Peyer's patch (tissue), 4 donors: ENCODE results near the gene ASAP2. TPM values are rescaled to one million over a fixed set of nuclear protein-coding genes. Genes with fewer than 3 reads are reported as not detected.

Source experiments
- DNase-seq, 3 donors: peaks; one replicate each; pipeline ENCODE4 v3.0.0-alpha.2; 2017 to 2019
- H3K27ac ChIP-seq, 4 donors: fragments of 200-600 bp; sonication (generic); one replicate each; pipeline ENCODE4 v1.5.1; 2016 to 2019
- H3K27me3 ChIP-seq, 2 donors: fragments of 200-600 bp; sonication (generic); one replicate each; pipeline ENCODE4 v1.5.1; 2019
- H3K36me3 ChIP-seq, 3 donors: fragments of 200-600 bp; sonication (generic); one replicate each; pipeline ENCODE4 v1.5.1; 2016 to 2019
- H3K4me1 ChIP-seq, 4 donors: fragments of 200-600 bp; sonication (generic); one replicate each; pipeline ENCODE4 v1.5.1; 2016 to 2019
- H3K4me3 ChIP-seq, 4 donors: fragments of 200-600 bp; sonication (generic); 1 replicate in 3 of 4; 2 replicates in 1 of 4; pipeline ENCODE4 v1.5.1; 2016 to 2019; ENCODE audit warnings: mild to moderate bottlenecking in 1 of 4
- H3K9me3 ChIP-seq, 4 donors: fragments of 200-600 bp; sonication (generic); one replicate each; pipeline ENCODE4 v1.5.1; 2016 to 2019; ENCODE audit warnings: mild to moderate bottlenecking in 1 of 4
- CTCF ChIP-seq, 6 experiments: fragments of 450-650 bp in 4 of 6; fragments of 200-600 bp in 2 of 6; sonication (generic) in 1 of 6; IDR thresholded peaks; one replicate each; pipeline ENCODE4 v1.5.1; 2017 to 2019; ENCODE audit warnings: antibody characterized with exemption in 6 of 6, mild to moderate bottlenecking in 3 of 6, moderate library complexity in 1 of 6
- POLR2A ChIP-seq, 2 donors: fragments of 450-650 bp; IDR thresholded peaks; one replicate each; pipeline ENCODE4 v1.5.1; 2017; ENCODE audit warnings: antibody characterized with exemption in 2 of 2, mild to moderate bottlenecking in 2 of 2, moderate library complexity in 2 of 2
- total RNA-seq, 4 donors: library from RNA; depleted of rRNA; stranded (reverse); fragments of >200 nt; gene quantifications; one replicate each; pipeline ENCODE4 v1.1.0, GENCODE V29; 2016

Gene ASAP2
- total RNA-seq, 4 donors from 2014 or later = 30.6 to 59.4 (median 37.8) TPM

- DNase-seq = no peak
- TF ChIP-seq CTCF (IDR thresholded peaks at IDR 0.05) (no peak), POLR2A (IDR thresholded peaks at IDR 0.05) (no peak)
- Histone ChIP-seq H3K4me3 (no peak overlapping the region), H3K4me1 (no peaks in the 10 kb centered on the region), H3K27me3 (no peaks in the 10 kb centered on the region), H3K36me3 (peaks cover 0 to 74% (median 0%) of the 10 kb centered on the region in 3 donors), H3K27ac (peak overlapping the region in 1 of 4 donors; percentile 9), H3K9me3 (no peaks in the 10 kb centered on the region)
Observed at GRCh38 chr2:9440058-9440727, 233.6 kb downstream of the ASAP2 start.

- Histone ChIP-seq H3K9me3 (no peaks in the 10 kb centered on the region), H3K27me3 (no peaks in the 10 kb centered on the region), H3K36me3 (peaks cover 0 to 76% (median 0%) of the 10 kb centered on the region in 3 donors), H3K4me3 (no peak overlapping the region), H3K4me1 (no peaks in the 10 kb centered on the region), H3K27ac (no peak overlapping the region)
- no peak for DNase-seq
- TF ChIP-seq CTCF (IDR thresholded peaks at IDR 0.05) (no peak), POLR2A (IDR thresholded peaks at IDR 0.05) (no peak)
Observed at GRCh38 chr2:9441556-9441955, 234.9 kb downstream of the ASAP2 start.

- no peak for TF ChIP-seq POLR2A (IDR thresholded peaks at IDR 0.05)
- TF ChIP-seq CTCF (IDR thresholded peaks at IDR 0.05) = no peak
- H3K27me3 ChIP-seq = no peaks in the 10 kb centered on the region
- no peak for DNase-seq
- H3K36me3 ChIP-seq = peaks cover 0 to 71% (median 0%) of the 10 kb centered on the region in 3 donors
- H3K27ac ChIP-seq = no peak overlapping the region
- H3K4me1 ChIP-seq = no peaks in the 10 kb centered on the region
- H3K9me3 ChIP-seq = no peaks in the 10 kb centered on the region
- no peak overlapping the region for H3K4me3 ChIP-seq
Observed at GRCh38 chr2:9443526-9443925, 236.9 kb downstream of the ASAP2 start.

- no peak overlapping the region for H3K27ac ChIP-seq
- H3K4me1 ChIP-seq = no peaks in the 10 kb centered on the region
- H3K9me3 ChIP-seq = no peaks in the 10 kb centered on the region
- H3K27me3 ChIP-seq = no peaks in the 10 kb centered on the region
- no peak overlapping the region for H3K4me3 ChIP-seq
- TF ChIP-seq CTCF (IDR thresholded peaks at IDR 0.05) (no peak), POLR2A (IDR thresholded peaks at IDR 0.05) (no peak)
- H3K36me3 ChIP-seq = peaks cover 0 to 73% (median 0%) of the 10 kb centered on the region in 3 donors
- DNase-seq = no peak
Observed at GRCh38 chr2:9445089-9445488, 238.5 kb downstream of the ASAP2 start.

- no peak for TF ChIP-seq POLR2A (IDR thresholded peaks at IDR 0.05)
- TF ChIP-seq CTCF (IDR thresholded peaks at IDR 0.05) = no peak
- H3K27me3 ChIP-seq = no peaks in the 10 kb centered on the region
- H3K36me3 ChIP-seq = peaks cover 0 to 51% (median 0%) of the 10 kb centered on the region in 3 donors
Observed at GRCh38 chr2:9451231-9451630, 244.6 kb downstream of the ASAP2 start.

More at GRCh38 chr2:9451231-9451630, 244.6 kb downstream of the ASAP2 start:
- Histone ChIP-seq H3K27ac (no peak overlapping the region), H3K4me3 (no peak overlapping the region), H3K4me1 (no peaks in the 10 kb centered on the region), H3K9me3 (no peaks in the 10 kb centered on the region)
- no peak for DNase-seq

Other genes starting within 250 kb of the ASAP2 start
- gene MBOAT2, start 203.1 kb upstream of the ASAP2 start, total RNA-seq = 10 to 100 TPM; 12.5 to 33.0 (median 20.7) TPM
- 10 to 100 TPM; 22.8 to 46.2 (median 29.2) TPM for gene ITGB1BP1, start 216.7 kb downstream of the ASAP2 start, total RNA-seq
- gene CPSF3, start 216.8 kb downstream of the ASAP2 start, total RNA-seq = 10 to 100 TPM; 20.1 to 57.8 (median 32.0) TPM